K562 (cell line): ENCODE data around the gene PAX5. TPM values are rescaled to one million over a fixed set of nuclear protein-coding genes. Genes with fewer than 3 reads are reported as not detected.

ENCODE experiments used
- ATAC-seq: fragments of 200-7000 bp; cut with Tn5 transposase; 3 replicates; pipeline ENCODE4 v1.9.1; 2020; ENCODE audit warnings: moderate library complexity
- BruUV-seq: library from RNA; stranded (reverse); fragments of 400-500 nt; replicated peaks from 2 replicates; lab custom pipeline; 2021; lab: Mats Ljungman, UMichigan
- CTCF ChIA-PET: fragments of 300-600 bp; formaldehyde crosslinking; extraction: SDS; loops from one replicate; lab custom pipeline; 2021; ENCODE audit warnings: low intra/inter-chr PET ratio; lab: Yijun Ruan, JAX
- POLR2A ChIA-PET: fragments of 300-600, 350-650 bp; sonication (Branson Sonifier 250); formaldehyde crosslinking; extraction: SDS; loops from one replicate; lab custom pipeline; 2021; ENCODE audit warnings: antibody characterized with exemption, inconsistent platforms; lab: Yijun Ruan, JAX
- DNase-seq, 4 experiments: peaks; one replicate each; pipeline versions ENCODE4 v3.0.0 to v3.0.0-alpha.2; 2011 to 2018; ENCODE audit warnings: low spot score in 3 of 4, mixed read lengths in 3 of 4; ENCODE audit errors: extremely low read depth in 1 of 4
- FAIRE-seq: peaks from 2 replicates; lab custom pipeline; 2011; peaks lifted over from hg19 to GRCh38; lab: Jason Lieb, UNC
- H2AFZ ChIP-seq: 2 replicates; pipeline ENCODE4 v1.6.0; 2011; ENCODE audit warnings: low read depth, low read length, control low read depth, inconsistent platforms
- H3K27ac ChIP-seq: fragments of 200-600 bp; 3 replicates; pipeline ENCODE4 v1.8.0; 2011; ENCODE audit warnings: low read depth, mild to moderate bottlenecking, control low read depth, inconsistent platforms, low read length, moderate library complexity, mixed read lengths; ENCODE audit errors: extremely low read depth
- H3K27me3 ChIP-seq, 2 experiments: fragments of 300-600 bp in 1 of 2; 2 replicates in 1 of 2; 3 replicates in 1 of 2; pipeline versions ENCODE4 v1.6.0 to v1.8.0; 2011; ENCODE audit warnings: inconsistent platforms in 2 of 2, low read length in 2 of 2, mild to moderate bottlenecking in 1 of 2, mixed read lengths in 1 of 2, moderate library complexity in 1 of 2; ENCODE audit not compliant: control insufficient read depth in 2 of 2, insufficient read depth in 2 of 2
- H3K36me3 ChIP-seq: fragments of 300-600 bp; 3 replicates; pipeline ENCODE4 v1.8.0; 2011; ENCODE audit warnings: mild to moderate bottlenecking, low read length, inconsistent platforms; ENCODE audit not compliant: control insufficient read depth, insufficient read depth
- H3K4me1 ChIP-seq, 2 experiments: fragments of 200-600 bp in 1 of 2; replicated peaks in 1 of 2; 2 replicates in 1 of 2; 3 replicates in 1 of 2; pipeline versions ENCODE4 v1.5.1 to v1.8.0; 2011; ENCODE audit warnings: inconsistent platforms in 2 of 2, low read length in 2 of 2, mild to moderate bottlenecking in 1 of 2, mixed read lengths in 1 of 2, moderate library complexity in 1 of 2; ENCODE audit not compliant: control insufficient read depth in 2 of 2, insufficient read depth in 2 of 2
- H3K4me2 ChIP-seq: 2 replicates; pipeline ENCODE4 v1.6.1; 2011; ENCODE audit warnings: low read length, control low read depth, inconsistent platforms, mixed read lengths; ENCODE audit not compliant: insufficient read depth
- H3K4me3 ChIP-seq: fragments of 200-600 bp; sonication (generic), shearing (Covaris generic); 2 replicates; pipeline ENCODE4 v1.5.1; 2016; ENCODE audit warnings: control low read depth, inconsistent platforms
- H3K79me2 ChIP-seq: fragments of 200-600 bp; 3 replicates; pipeline ENCODE4 v1.8.0; 2011; ENCODE audit warnings: low read length, inconsistent platforms; ENCODE audit not compliant: control insufficient read depth, insufficient read depth
- H3K9ac ChIP-seq, 2 experiments: 2 replicates each; pipeline versions ENCODE4 v1.6.0 to v1.6.1; 2011; ENCODE audit warnings: low read depth in 2 of 2, low read length in 2 of 2, control low read depth in 1 of 2, inconsistent platforms in 1 of 2, mild to moderate bottlenecking in 1 of 2, mixed read lengths in 1 of 2; ENCODE audit not compliant: insufficient read depth in 1 of 2
- H3K9me1 ChIP-seq: one replicate; pipeline ENCODE4 v1.6.0; 2011; ENCODE audit warnings: inconsistent platforms, mild to moderate bottlenecking, low read length, moderate library complexity; ENCODE audit not compliant: control insufficient read depth, insufficient read depth
- H3K9me3 ChIP-seq: replicated peaks from 2 replicates; pipeline ENCODE4 v1.5.1; 2011; ENCODE audit warnings: low read depth, low read length, inconsistent platforms; ENCODE audit not compliant: control insufficient read depth, insufficient read depth
- H4K20me1 ChIP-seq: replicated peaks from 2 replicates; pipeline ENCODE4 v1.6.1; 2011; ENCODE audit warnings: low read length, inconsistent platforms, mixed read lengths; ENCODE audit not compliant: control insufficient read depth, insufficient read depth
- CBX1 ChIP-seq: sonication (generic); IDR thresholded peaks from 2 replicates; pipeline ENCODE4 v1.6.1; 2016; ENCODE audit warnings: antibody characterized with exemption, low read depth, mild to moderate bottlenecking
- CCNT2 ChIP-seq: IDR thresholded peaks from 2 replicates; pipeline ENCODE4 v1.6.1; 2011; ENCODE audit warnings: borderline replicate concordance, low read depth, mild to moderate bottlenecking, moderate library complexity, mixed read lengths, low read length; ENCODE audit not compliant: insufficient read length; ENCODE audit errors: extremely low read depth
- CEBPZ ChIP-seq: fragments of 150-350 bp; IDR thresholded peaks from 2 replicates; pipeline ENCODE4 v1.6.1; 2014; ENCODE audit warnings: low read depth, mild to moderate bottlenecking, low read length, borderline replicate concordance
- CHCHD3 ChIP-seq: fragments of 250-450 bp; sonication (Bioruptor Pico); IDR thresholded peaks from 2 replicates; pipeline ENCODE4 v2.1.2; 2022; ENCODE audit warnings: mild to moderate bottlenecking
- FOSL1 ChIP-seq: fragments of 200-800 bp; sonication (Bioruptor generic); conservative IDR thresholded peaks from 2 replicates; pipeline ENCODE4 v1.6.1; 2016; ENCODE audit warnings: missing genetic modification characterization, missing compliant biosample characterization
- LCOR ChIP-seq: sonication (generic); formaldehyde crosslinking; IDR thresholded peaks from 2 replicates; pipeline ENCODE4 v1.8.0; 2022; ENCODE audit warnings: mild to moderate bottlenecking, missing genetic modification reagents
- SAFB2 ChIP-seq: fragments of 200-400 bp; formaldehyde crosslinking; IDR thresholded peaks from 2 replicates; pipeline ENCODE4 v1.6.1; 2018; ENCODE audit warnings: borderline replicate concordance, low read length, low read depth, moderate library complexity; ENCODE audit not compliant: severe bottlenecking
- WHSC1 ChIP-seq: IDR thresholded peaks from one replicate; pipeline ENCODE4 v1.6.1; 2012; ENCODE audit warnings: low read length, control low read depth, inconsistent platforms
- WGBS: fragments of 100-300 bp; shearing (Covaris generic); methylation state at CpG from one replicate; pipeline ENCODE4 v1.1.6; 2016; ENCODE audit warnings: low coverage, mixed read lengths; ENCODE audit not compliant: insufficient coverage; ENCODE audit errors: missing lambda C conversion rate; 5-methylcytosine and 5-hydroxymethylcytosine counted together
- in situ Hi-C: fragments of 300-500 bp; cut with MboI; formaldehyde crosslinking; loops from 4 replicates; pipeline ENCODE4 v1.15.0; 2018; ENCODE audit warnings: inconsistent platforms, mixed read lengths
- intact Hi-C: fragments of 100-400 bp; cut with micrococcal nuclease; formaldehyde crosslinking; loops from 2 replicates; pipeline ENCODE4 v1.14.2; 2022
- polyA plus RNA-seq, 8 experiments: library from polyadenylated mRNA; depleted of rRNA in 4 of 8; stranded (reverse) in 5 of 8; unstranded in 3 of 8; fragments of >200 nt; fragmentation: Nextera tagmentation in 2 of 8; fragmentation: Illumina TruSeq in 1 of 8; extraction: Ambion mirVana in 2 of 8; extraction: Trizol in 1 of 8; gene quantifications; 2 replicates each; pipeline versions ENCODE4 v1.2.1 to v1.2.3, GENCODE V29; 2011 to 2014; ENCODE audit warnings: inconsistent platforms in 1 of 8, missing spikeins in 1 of 8
- total RNA-seq, 7 experiments: library from RNA; depleted of rRNA in 6 of 7; stranded (reverse); fragments of >200 nt in 6 of 7; fragmentation: Illumina TruSeq in 2 of 7; extraction: Trizol in 2 of 7; gene quantifications; 2 replicates each; pipeline versions ENCODE4 v1.2.1 to v1.2.3, GENCODE V29; 2011 to 2021; ENCODE audit warnings: low replicate concordance in 1 of 7

PAX5 gene
- total and polyA plus RNA-seq, 9 of the 15 experiments (the other 6 are each of a cell fraction or from before 2014, with no cell fraction given), result 0.03 to 0.09 TPM; not detected in 7

- Histone ChIP-seq H3K27me3 (peaks cover 0 to 26% of the 10 kb centered on the region in 2 experiments; a peak in 2 of 5 replicates), H3K9me1 (no peaks in the 10 kb centered on the region), H2AFZ (no peak overlapping the region), H3K9me3 (no peaks in the 10 kb centered on the region), H4K20me1 (no peaks in the 10 kb centered on the region), H3K27ac (no peak overlapping the region), H3K36me3 (no peaks in the 10 kb centered on the region), H3K4me2 (no peak overlapping the region), H3K9ac (no peak overlapping the region), H3K79me2 (no peaks in the 10 kb centered on the region), H3K4me3 (no peak overlapping the region), H3K4me1 (peaks cover 0 to 8% of the 10 kb centered on the region in 2 experiments; a peak in 3 of 5 replicates)
- no peak for TF ChIP-seq CEBPZ
- no peak for TF ChIP-seq LCOR (CRISPR knock-in tag)
- no peak for TF ChIP-seq CCNT2
- TF ChIP-seq CHCHD3 (CRISPR knock-in tag), result no peak
- no peak for TF ChIP-seq CBX1
- no peak for TF ChIP-seq WHSC1
- no peak for TF ChIP-seq FOSL1 (tag)
- TF ChIP-seq SAFB2, result no peak
- ChIA-PET CTCF (no interaction called here), POLR2A (no interaction called here)
- FAIRE-seq, result no peak
- no peak for DNase-seq
- BruUV-seq, result no TSS peak
- intact Hi-C loops, result no loop called here
- in situ Hi-C loops, result no loop called here
- 0% methylated on average over 3 of the region's 3 CpGs for WGBS
- ATAC-seq, result no peak
Measured at GRCh38 chr9:36882594-36882993, 151.5 kb downstream of the PAX5 start.
